Sigmoid colon (tissue), 4 donors: ENCODE measurements around the gene PLOD1.

Source experiments
- POLR2A ChIP-seq, 2 donors: fragments of 450-650 bp; IDR thresholded peaks; one replicate each; pipeline ENCODE4 v1.6.1; 2016; ENCODE audit warnings: antibody characterized with exemption in 2 of 2, mild to moderate bottlenecking in 2 of 2, moderate library complexity in 2 of 2
- POLR2AphosphoS5 ChIP-seq, 4 donors: sonication (generic); formaldehyde crosslinking; IDR thresholded peaks; one replicate each; pipeline ENCODE4 v1.6.1; 2017; ENCODE audit warnings: antibody characterized with exemption in 4 of 4

GRCh38 chr1:12016182-12016581 lies 81.7 kb downstream of the PLOD1 start:
- TF ChIP-seq POLR2A (IDR thresholded peaks at IDR 0.05), result no peak
- TF ChIP-seq POLR2AphosphoS5 (IDR thresholded peaks at IDR 0.05), result no peak
